Osteoblast (primary cell): ENCODE data around the gene FOXA3. TPM values are rescaled to one million over a fixed set of nuclear protein-coding genes. Genes with fewer than 3 reads are reported as not detected.
"Not testable (repeated sequence)": the region's sequence is repeated elsewhere in the genome, so short reads cannot be mapped to it uniquely, and the experiment has no call there.

Source experiments
- DNase-seq: peaks from one replicate; pipeline ENCODE4 v3.0.0; 2011; ENCODE audit warnings: low spot score, mixed read lengths; ENCODE audit not compliant: insufficient read length; ENCODE audit errors: missing footprints
- H2AFZ ChIP-seq: 2 replicates; pipeline ENCODE4 v1.6.0; 2011; ENCODE audit warnings: mild to moderate bottlenecking, low read length
- H3K27ac ChIP-seq: 2 replicates; pipeline ENCODE4 v1.5.1; 2011; ENCODE audit warnings: mild to moderate bottlenecking, low read depth, low read length, moderate library complexity
- H3K27me3 ChIP-seq: 2 replicates; pipeline ENCODE4 v1.6.0; 2012; ENCODE audit warnings: mild to moderate bottlenecking, control low read depth, inconsistent platforms, low read length, moderate library complexity; ENCODE audit not compliant: insufficient read depth
- H3K36me3 ChIP-seq: 2 replicates; pipeline ENCODE4 v1.5.1; 2011; ENCODE audit warnings: mild to moderate bottlenecking, low read length, control low read depth, moderate library complexity; ENCODE audit not compliant: insufficient read depth
- H3K4me1 ChIP-seq: 2 replicates; pipeline ENCODE4 v1.5.1; 2011; ENCODE audit warnings: mild to moderate bottlenecking, low read length, control low read depth, moderate library complexity; ENCODE audit not compliant: insufficient read depth
- H3K4me2 ChIP-seq: 2 replicates; pipeline ENCODE4 v1.6.0; 2011; ENCODE audit warnings: mild to moderate bottlenecking, low read length; ENCODE audit not compliant: insufficient read depth
- H3K4me3 ChIP-seq: fragments of 200-600 bp; sonication (generic); 3 replicates; pipeline ENCODE4 v1.5.1; 2012; ENCODE audit warnings: mild to moderate bottlenecking, low read length, inconsistent platforms; ENCODE audit not compliant: insufficient read depth
- H3K79me2 ChIP-seq: 2 replicates; pipeline ENCODE4 v1.6.0; 2012; ENCODE audit warnings: mild to moderate bottlenecking, low read length, control low read depth, inconsistent platforms; ENCODE audit not compliant: insufficient read depth
- H3K9me3 ChIP-seq: 2 replicates; pipeline ENCODE4 v1.5.1; 2011; ENCODE audit warnings: low read depth, low read length, control low read depth
- H4K20me1 ChIP-seq: 2 replicates; pipeline ENCODE4 v1.6.0; 2012; ENCODE audit warnings: mild to moderate bottlenecking, low read length, control low read depth; ENCODE audit not compliant: insufficient read depth
- total RNA-seq: library from RNA; depleted of rRNA; stranded (reverse); fragments of >200 nt; gene quantifications from 2 replicates; pipeline ENCODE4 v1.2.3, GENCODE V29; 2012
- TF ChIP-seq, protein P1 (sequence below): IDR thresholded peaks from 2 replicates; pipeline ENCODE4 v1.5.1; 2011; ENCODE audit warnings: mild to moderate bottlenecking, low read depth, low read length, moderate library complexity; ENCODE audit errors: extremely low read depth

The FOXA3 gene
- total RNA-seq, 1 donor: not detected

DNA sequence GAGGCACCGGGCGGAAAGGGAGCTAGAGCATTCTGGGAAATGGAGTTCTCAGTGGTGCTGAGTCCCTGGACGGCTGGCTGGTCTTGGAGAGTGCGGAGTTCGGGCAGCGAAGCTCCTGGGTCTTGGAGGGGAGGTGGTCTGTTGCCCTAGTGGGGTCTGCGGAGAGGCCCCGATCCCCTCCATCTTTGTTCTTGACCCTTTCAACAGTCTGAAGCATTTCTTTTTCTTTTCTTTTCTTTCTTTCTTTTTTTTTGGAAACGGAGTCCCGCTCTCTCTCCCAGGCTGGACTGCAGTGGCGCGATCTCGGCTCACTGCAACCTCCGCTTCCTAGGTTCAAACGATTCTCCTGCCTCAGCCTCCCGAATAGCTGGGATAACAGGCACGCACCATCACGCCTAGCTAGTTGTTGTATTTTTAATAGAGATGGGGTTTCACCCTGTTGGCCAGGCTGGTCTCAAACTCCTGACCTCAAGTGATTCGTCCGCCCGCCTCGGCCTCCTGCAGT, 739 bp upstream of the FOXA3 start:
- Histone ChIP-seq H3K4me3 (peak overlapping the region; percentile 83), H3K36me3 (peaks cover 18% of the 10 kb centered on the region), H2AFZ (peak overlapping the region; percentile 97), H4K20me1 (no peaks in the 10 kb centered on the region), H3K27ac (no peak overlapping the region), H3K4me1 (peaks cover 7% of the 10 kb centered on the region), H3K27me3 (peaks cover 43% of the 10 kb centered on the region), H3K9me3 (no peaks in the 10 kb centered on the region), H3K4me2 (peak overlapping the region; percentile 90), H3K79me2 (peaks cover 43% of the 10 kb centered on the region)
- DNase-seq: no peak
- TF ChIP-seq, protein P1, sequence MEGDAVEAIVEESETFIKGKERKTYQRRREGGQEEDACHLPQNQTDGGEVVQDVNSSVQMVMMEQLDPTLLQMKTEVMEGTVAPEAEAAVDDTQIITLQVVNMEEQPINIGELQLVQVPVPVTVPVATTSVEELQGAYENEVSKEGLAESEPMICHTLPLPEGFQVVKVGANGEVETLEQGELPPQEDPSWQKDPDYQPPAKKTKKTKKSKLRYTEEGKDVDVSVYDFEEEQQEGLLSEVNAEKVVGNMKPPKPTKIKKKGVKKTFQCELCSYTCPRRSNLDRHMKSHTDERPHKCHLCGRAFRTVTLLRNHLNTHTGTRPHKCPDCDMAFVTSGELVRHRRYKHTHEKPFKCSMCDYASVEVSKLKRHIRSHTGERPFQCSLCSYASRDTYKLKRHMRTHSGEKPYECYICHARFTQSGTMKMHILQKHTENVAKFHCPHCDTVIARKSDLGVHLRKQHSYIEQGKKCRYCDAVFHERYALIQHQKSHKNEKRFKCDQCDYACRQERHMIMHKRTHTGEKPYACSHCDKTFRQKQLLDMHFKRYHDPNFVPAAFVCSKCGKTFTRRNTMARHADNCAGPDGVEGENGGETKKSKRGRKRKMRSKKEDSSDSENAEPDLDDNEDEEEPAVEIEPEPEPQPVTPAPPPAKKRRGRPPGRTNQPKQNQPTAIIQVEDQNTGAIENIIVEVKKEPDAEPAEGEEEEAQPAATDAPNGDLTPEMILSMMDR: no peak

DNA sequence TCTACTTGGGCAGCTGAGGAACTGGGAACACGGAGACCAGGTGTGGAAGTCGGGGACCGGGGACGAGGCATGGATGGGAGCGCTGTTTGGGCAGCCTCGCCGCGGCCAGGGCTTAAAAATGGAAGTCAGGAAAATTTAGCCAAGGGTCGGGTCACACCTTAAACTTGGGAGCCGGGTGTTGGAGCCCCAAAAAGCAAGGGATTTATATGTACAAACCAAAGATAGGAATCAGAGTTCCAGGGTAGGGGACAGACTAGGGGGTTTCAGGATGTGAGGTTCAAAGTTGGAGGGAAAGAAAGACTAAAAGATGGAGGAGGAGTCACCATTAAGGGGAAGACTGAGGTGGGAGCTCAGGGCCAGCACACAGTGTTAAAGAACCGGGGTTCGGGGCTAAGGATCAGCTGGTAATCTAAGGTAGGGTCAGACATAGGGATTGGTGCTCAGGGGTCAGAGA, 530 bp downstream of the FOXA3 start:
- H3K4me2 ChIP-seq: no peak overlapping the region
- H3K27me3 ChIP-seq: peaks cover 46% of the 10 kb centered on the region
- no peak overlapping the region for H3K4me3 ChIP-seq
- H3K79me2 ChIP-seq: peaks cover 32% of the 10 kb centered on the region
- no peaks in the 10 kb centered on the region for H4K20me1 ChIP-seq
- no peak for DNase-seq
- H3K27ac ChIP-seq: no peak overlapping the region
- peaks cover 7% of the 10 kb centered on the region for H3K4me1 ChIP-seq
- no peak overlapping the region for H2AFZ ChIP-seq
- no peaks in the 10 kb centered on the region for H3K9me3 ChIP-seq
- peaks cover 6% of the 10 kb centered on the region for H3K36me3 ChIP-seq
- TF ChIP-seq, protein P1: no peak

DNA sequence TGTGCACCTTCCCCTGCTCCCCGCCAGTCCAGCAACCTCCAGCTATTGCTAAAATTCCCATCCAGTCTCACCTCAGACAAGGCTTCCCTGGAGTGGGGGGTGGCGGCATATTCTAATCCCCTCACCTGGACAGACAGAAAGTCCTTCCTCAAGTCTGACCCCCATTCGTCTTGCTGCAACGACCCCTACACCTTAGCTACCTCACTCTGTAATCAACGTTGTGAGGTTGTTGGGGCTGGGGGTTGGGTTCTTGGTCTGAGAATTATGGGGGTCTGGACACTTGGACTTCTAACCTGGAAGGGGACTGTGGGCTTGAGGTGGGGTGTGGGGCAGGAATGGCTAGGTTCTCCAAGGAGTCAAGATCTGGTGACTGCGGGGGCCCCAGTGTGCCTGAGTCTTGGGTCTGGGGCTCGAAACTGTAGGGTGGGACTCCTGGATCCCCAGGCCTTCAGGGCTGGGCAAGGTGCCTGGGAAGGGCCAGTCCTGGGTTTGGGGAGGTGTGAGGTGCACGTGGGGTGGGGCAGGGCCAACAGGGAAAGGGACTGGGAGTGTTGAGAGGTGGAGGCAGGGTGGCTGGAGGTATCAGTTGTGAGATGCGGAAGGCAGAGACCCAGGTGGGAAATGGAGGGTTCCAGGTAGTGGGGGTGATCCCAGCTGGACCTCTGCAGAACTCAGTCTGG, 1.3 kb downstream of the FOXA3 start:
- Histone ChIP-seq H3K4me2 (no peak overlapping the region), H3K9me3 (no peaks in the 10 kb centered on the region), H3K36me3 (no peaks in the 10 kb centered on the region), H3K4me1 (peaks cover 7% of the 10 kb centered on the region), H3K4me3 (no peak overlapping the region), H3K79me2 (peaks cover 25% of the 10 kb centered on the region), H2AFZ (no peak overlapping the region), H3K27me3 (peaks cover 46% of the 10 kb centered on the region), H3K27ac (no peak overlapping the region), H4K20me1 (no peaks in the 10 kb centered on the region)
- TF ChIP-seq, protein P1: no peak
- DNase-seq: peak; percentile 83

DNA sequence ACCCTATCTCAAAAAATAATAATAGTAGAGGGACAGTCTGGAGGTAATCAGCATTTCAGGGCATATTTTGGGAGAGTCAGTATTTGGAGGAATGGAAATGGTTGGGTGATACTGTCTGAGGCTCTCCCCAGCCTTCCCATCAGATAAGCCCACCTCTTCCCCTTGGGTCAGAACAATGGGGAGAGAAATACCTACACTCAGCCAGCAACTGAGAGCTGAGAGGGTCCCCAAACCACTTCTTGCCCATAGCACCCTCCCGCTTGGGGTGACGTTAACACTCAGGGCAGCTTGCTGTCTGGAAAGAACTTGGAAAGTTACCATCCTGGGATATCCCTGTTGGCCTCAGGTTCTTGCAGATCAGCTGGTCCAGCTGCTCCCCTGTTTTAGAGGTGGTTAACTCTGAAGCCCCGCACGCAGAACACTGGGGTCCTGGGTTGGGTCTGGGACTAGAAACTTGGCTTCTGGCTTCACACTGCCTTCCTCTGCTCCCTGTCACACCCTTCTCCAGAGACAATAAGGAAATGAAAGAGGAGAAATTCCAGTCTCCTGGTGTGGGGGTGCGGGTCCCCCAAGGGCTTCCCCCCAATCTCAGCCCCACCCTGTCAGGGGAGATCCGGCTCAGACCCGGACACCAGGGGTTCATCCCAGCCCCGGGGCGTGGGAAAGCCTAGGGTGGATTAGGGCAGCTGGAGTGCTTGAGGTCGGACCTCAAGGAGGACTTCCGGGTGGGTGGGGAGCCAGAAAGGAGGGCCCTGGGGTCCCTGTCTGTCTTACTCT, 2.5 kb downstream of the FOXA3 start:
- H3K9me3 ChIP-seq: no peaks in the 10 kb centered on the region
- peaks cover 13% of the 10 kb centered on the region for H3K79me2 ChIP-seq
- H2AFZ ChIP-seq: no peak overlapping the region
- H3K27ac ChIP-seq: no peak overlapping the region
- no peak overlapping the region for H3K4me2 ChIP-seq
- peaks cover 5% of the 10 kb centered on the region for H3K4me1 ChIP-seq
- no peaks in the 10 kb centered on the region for H4K20me1 ChIP-seq
- peaks cover 46% of the 10 kb centered on the region for H3K27me3 ChIP-seq
- TF ChIP-seq, protein P1: no peak
- no peaks in the 10 kb centered on the region for H3K36me3 ChIP-seq
- DNase-seq: peak; percentile 81
- H3K4me3 ChIP-seq: no peak overlapping the region

DNA sequence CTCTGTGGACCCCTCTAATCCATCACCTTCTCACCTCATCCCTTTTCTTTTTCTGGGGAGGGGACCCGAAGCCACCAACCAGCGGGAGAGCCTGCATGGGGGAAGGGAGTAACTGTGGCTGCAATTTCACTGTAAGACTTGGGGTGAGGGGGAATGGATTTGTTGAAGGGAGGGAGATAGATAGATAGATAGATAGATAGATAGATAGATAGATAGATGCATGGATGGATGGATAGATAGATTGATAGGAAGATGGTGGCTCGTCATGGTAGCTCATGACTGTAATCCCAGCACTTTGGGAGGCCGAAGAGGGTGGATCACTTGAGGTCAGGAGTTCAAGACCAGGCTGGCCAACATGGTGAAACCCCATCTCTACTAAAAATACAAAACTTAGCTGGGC, 3.1 kb downstream of the FOXA3 start:
- H3K4me3 ChIP-seq, H3K4me2 ChIP-seq, H3K36me3 ChIP-seq, DNase-seq, H3K9me3 ChIP-seq, H2AFZ ChIP-seq, H3K79me2 ChIP-seq, H4K20me1 ChIP-seq, H3K4me1 ChIP-seq, H3K27ac ChIP-seq: not testable (repeated sequence)
- H3K27me3 ChIP-seq: peaks cover 46% of the 10 kb centered on the region
